Loucy (cell line): ENCODE measurements around the gene FDXR.

Experiments used
- EZH2phosphoT487 ChIP-seq: fragments of 200-600 bp; IDR thresholded peaks from 2 replicates; pipeline ENCODE4 v1.6.1; 2018; ENCODE audit warnings: antibody characterized with exemption, mild to moderate bottlenecking, moderate library complexity, borderline replicate concordance
- TF ChIP-seq, protein P1 (sequence below): fragments of 200-600 bp; sonication (generic); conservative IDR thresholded peaks from 2 replicates; pipeline ENCODE4 v1.5.1; 2014; ENCODE audit warnings: mild to moderate bottlenecking, antibody characterized with exemption, low read length

DNA sequence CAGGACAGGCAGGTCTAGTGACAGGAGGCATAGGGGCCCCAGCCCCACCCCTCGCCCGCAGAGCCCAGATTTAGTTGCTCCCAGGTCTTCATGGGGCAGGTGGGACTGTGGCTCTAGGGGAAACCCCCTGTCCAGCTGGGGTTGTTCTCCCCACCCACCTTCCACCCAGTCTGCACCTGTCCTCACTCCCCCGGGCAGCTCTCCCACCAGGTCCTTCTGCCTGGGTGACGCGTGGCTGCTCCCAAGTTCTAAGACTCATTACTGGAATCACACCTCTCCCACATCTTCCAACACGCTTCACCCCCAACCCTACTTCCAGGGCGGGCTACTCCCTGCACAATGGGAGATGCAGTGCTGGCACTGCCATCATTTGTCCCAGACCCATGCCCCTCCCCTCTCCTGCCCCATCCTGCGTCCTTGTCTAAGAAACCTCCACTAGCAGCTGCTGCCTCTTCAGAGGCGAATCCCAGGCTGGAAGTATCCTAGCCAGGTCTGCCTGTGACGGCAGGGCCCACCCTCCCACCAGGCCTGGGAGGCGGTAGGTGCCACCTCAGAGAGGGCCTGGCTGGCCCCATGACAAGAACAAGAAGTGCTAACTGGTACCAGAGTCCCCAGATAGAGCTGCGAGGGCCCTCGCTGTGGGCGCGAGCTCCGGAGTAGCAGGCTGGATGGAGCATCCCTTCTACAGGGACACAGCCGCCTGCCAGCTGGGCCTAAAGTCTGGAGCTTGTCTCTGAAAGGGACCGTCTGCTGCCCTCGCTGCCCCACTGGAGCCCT, 35.9 kb downstream of the FDXR start:
- TF ChIP-seq, protein P1, sequence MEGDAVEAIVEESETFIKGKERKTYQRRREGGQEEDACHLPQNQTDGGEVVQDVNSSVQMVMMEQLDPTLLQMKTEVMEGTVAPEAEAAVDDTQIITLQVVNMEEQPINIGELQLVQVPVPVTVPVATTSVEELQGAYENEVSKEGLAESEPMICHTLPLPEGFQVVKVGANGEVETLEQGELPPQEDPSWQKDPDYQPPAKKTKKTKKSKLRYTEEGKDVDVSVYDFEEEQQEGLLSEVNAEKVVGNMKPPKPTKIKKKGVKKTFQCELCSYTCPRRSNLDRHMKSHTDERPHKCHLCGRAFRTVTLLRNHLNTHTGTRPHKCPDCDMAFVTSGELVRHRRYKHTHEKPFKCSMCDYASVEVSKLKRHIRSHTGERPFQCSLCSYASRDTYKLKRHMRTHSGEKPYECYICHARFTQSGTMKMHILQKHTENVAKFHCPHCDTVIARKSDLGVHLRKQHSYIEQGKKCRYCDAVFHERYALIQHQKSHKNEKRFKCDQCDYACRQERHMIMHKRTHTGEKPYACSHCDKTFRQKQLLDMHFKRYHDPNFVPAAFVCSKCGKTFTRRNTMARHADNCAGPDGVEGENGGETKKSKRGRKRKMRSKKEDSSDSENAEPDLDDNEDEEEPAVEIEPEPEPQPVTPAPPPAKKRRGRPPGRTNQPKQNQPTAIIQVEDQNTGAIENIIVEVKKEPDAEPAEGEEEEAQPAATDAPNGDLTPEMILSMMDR = no peak
- TF ChIP-seq EZH2phosphoT487 = no peak
